ENCODE data around the gene GPC4. TPM values are rescaled to one million over a fixed set of nuclear protein-coding genes. Genes with fewer than 3 reads are reported as not detected.

The GPC4 gene
- total and polyA plus RNA-seq, 2 donors (not counting 3 experiments of a cell fraction or from before 2014, with no cell fraction given): 0.20 TPM; not detected in 1

DNA sequence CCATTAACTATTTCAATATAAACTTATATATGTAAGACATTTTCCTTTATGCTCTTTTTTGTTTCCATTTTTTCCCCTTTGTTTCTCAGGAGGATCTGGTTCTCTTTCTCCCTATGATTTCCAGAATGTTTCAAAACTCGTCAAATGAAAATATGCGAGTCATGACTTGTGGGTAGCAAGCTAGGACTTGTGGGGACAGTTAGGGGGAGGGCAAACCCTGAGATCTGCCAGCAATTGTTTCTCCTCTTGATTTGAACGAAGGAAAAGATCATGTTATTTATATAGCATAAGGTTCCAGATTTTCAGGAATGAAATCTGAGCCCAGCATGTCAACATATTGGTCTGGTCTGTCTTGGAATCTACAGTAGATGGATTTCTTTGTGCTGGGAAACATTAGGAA lies 28.9 kb upstream of the GPC4 start:
- intact Hi-C loops (cut with micrococcal nuclease): no loop called here
- TF ChIP-seq POLR2AphosphoS5 (IDR thresholded peaks at IDR 0.05; ENCODE audit: insufficient read depth, low read depth, low read length): no peak
- TF ChIP-seq, protein P1, sequence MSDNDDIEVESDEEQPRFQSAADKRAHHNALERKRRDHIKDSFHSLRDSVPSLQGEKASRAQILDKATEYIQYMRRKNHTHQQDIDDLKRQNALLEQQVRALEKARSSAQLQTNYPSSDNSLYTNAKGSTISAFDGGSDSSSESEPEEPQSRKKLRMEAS (IDR thresholded peaks at IDR 0.05; ENCODE audit: insufficient read depth, insufficient read length): no peak
- no peak for TF ChIP-seq GATA2 (IDR thresholded peaks at IDR 0.05; ENCODE audit: insufficient read depth, insufficient read length, low read depth, low read length)
- TF ChIP-seq POLR2A (IDR thresholded peaks at IDR 0.05; ENCODE audit: low read depth, low read length): no peak

DNA sequence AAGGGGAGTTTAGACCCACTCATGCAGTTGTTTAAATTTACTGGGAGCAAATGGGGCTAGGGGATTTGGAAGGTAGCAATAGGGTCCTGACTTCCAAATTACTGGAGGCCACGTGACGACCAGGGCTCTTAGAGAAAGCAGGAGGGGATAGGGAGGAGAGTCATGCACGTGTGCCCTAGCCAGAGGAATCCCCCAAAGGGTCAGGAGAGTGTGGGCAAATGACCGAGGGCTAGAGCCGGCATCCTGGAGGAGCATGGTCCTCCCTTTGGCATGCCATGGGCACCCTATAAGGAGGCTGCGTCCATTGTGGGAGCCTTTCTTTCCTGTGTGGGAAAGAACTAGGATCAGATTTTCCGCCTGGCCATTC lies 25.5 kb upstream of the GPC4 start:
- Histone ChIP-seq H3K27me3 (ENCODE audit: control insufficient read depth in 2 of 2, insufficient read depth in 2 of 2, low read length in 2 of 2) (no peaks in the 10 kb centered on the region), H3K36me3 (ENCODE audit: control insufficient read depth in 2 of 2, extremely low read depth in 1 of 2, insufficient read depth in 2 of 2, low read length in 2 of 2) (no peaks in the 10 kb centered on the region), H3K9me3 (replicated peaks; ENCODE audit: control insufficient read depth, insufficient read depth, low read length) (no peaks in the 10 kb centered on the region), H3K4me3 (replicated peaks in 1 of 3; ENCODE audit: insufficient read depth in 1 of 3, low read depth in 1 of 3, low read length in 3 of 3) (no peak overlapping the region), H3K9ac (replicated peaks; ENCODE audit: extremely low read depth, insufficient read depth, low read length) (no peak overlapping the region), H3K4me1 (ENCODE audit: control insufficient read depth, extremely low read depth, insufficient read depth, low read length) (no peaks in the 10 kb centered on the region), H3K9me1 (replicated peaks; ENCODE audit: control insufficient read depth, extremely low read depth, insufficient read depth, low read length) (no peaks in the 10 kb centered on the region), H3K27ac (ENCODE audit: insufficient read depth, low read depth, low read length) (no peak overlapping the region), H4K20me1 (replicated peaks; ENCODE audit: control insufficient read depth, extremely low read depth, insufficient read depth, low read length) (no peaks in the 10 kb centered on the region), H3K4me2 (ENCODE audit: insufficient read depth, low read length) (no peak overlapping the region), H3K79me2 (ENCODE audit: control insufficient read depth, insufficient read depth, low read length) (no peaks in the 10 kb centered on the region), H2AFZ (ENCODE audit: low read depth, low read length) (no peak overlapping the region)
- POLR2A ChIA-PET: no interaction called here
- FAIRE-seq: no peak
- intact Hi-C loops (cut with micrococcal nuclease) (no loop called here), dilution Hi-C loops (cut with MboI; ENCODE audit: extremely low pct_ligation_motif_present, low sequenced_read_pairs) (no loop called here)
- BruUV-seq (replicated peaks): no TSS peak
- CTCF ChIA-PET: no interaction called here
- TF ChIP-seq, protein P2, sequence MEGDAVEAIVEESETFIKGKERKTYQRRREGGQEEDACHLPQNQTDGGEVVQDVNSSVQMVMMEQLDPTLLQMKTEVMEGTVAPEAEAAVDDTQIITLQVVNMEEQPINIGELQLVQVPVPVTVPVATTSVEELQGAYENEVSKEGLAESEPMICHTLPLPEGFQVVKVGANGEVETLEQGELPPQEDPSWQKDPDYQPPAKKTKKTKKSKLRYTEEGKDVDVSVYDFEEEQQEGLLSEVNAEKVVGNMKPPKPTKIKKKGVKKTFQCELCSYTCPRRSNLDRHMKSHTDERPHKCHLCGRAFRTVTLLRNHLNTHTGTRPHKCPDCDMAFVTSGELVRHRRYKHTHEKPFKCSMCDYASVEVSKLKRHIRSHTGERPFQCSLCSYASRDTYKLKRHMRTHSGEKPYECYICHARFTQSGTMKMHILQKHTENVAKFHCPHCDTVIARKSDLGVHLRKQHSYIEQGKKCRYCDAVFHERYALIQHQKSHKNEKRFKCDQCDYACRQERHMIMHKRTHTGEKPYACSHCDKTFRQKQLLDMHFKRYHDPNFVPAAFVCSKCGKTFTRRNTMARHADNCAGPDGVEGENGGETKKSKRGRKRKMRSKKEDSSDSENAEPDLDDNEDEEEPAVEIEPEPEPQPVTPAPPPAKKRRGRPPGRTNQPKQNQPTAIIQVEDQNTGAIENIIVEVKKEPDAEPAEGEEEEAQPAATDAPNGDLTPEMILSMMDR (IDR thresholded peaks at IDR 0.05; ENCODE audit: extremely low read depth in 1 of 2, insufficient read depth in 1 of 2, low read depth in 1 of 2, low read length in 2 of 2): no peak
- no peak for TF ChIP-seq POLR2A (IDR thresholded peaks at IDR 0.05; ENCODE audit: low read depth, low read length)
- no peak for DNase-seq (ENCODE audit: low read depth, low spot score)

More for the DNA sequence above, 28.9 kb upstream of the GPC4 start:
- dilution Hi-C loops (cut with MboI; ENCODE audit: extremely low pct_ligation_motif_present, low sequenced_read_pairs): no loop called here
- no peak overlapping the region for H3K4me2 ChIP-seq (ENCODE audit: insufficient read depth, low read length)
- no TSS peak for BruUV-seq (replicated peaks)
- H3K9me1 ChIP-seq (replicated peaks; ENCODE audit: control insufficient read depth, extremely low read depth, insufficient read depth, low read length): no peaks in the 10 kb centered on the region
- H3K9me3 ChIP-seq (replicated peaks; ENCODE audit: control insufficient read depth, insufficient read depth, low read length): no peaks in the 10 kb centered on the region
- no peak for DNase-seq (ENCODE audit: low read depth, low spot score)
- POLR2A ChIA-PET: no interaction called here
- H3K4me1 ChIP-seq (ENCODE audit: control insufficient read depth, extremely low read depth, insufficient read depth, low read length): no peaks in the 10 kb centered on the region
- H3K79me2 ChIP-seq (ENCODE audit: control insufficient read depth, insufficient read depth, low read length): no peaks in the 10 kb centered on the region
- no peaks in the 10 kb centered on the region for H3K36me3 ChIP-seq (ENCODE audit: control insufficient read depth in 2 of 2, extremely low read depth in 1 of 2, insufficient read depth in 2 of 2, low read length in 2 of 2)
- no peak overlapping the region for H3K27ac ChIP-seq (ENCODE audit: insufficient read depth, low read depth, low read length)
- no peaks in the 10 kb centered on the region for H4K20me1 ChIP-seq (replicated peaks; ENCODE audit: control insufficient read depth, extremely low read depth, insufficient read depth, low read length)
- CTCF ChIA-PET: no interaction called here
- H3K4me3 ChIP-seq (replicated peaks in 1 of 3; ENCODE audit: insufficient read depth in 1 of 3, low read depth in 1 of 3, low read length in 3 of 3): no peak overlapping the region
- H3K27me3 ChIP-seq (ENCODE audit: control insufficient read depth in 2 of 2, insufficient read depth in 2 of 2, low read length in 2 of 2): no peaks in the 10 kb centered on the region
- H3K9ac ChIP-seq (replicated peaks; ENCODE audit: extremely low read depth, insufficient read depth, low read length): no peak overlapping the region
- FAIRE-seq: no peak
- no peak overlapping the region for H2AFZ ChIP-seq (ENCODE audit: low read depth, low read length)

All from endothelial cell of umbilical vein (primary cell).